HK-2 (cell line): ENCODE measurements around the gene NRROS.

Experiments
- DNase-seq: peaks from one replicate; pipeline ENCODE4 v3.0.0-alpha.2; 2018; ENCODE audit not compliant: unreplicated experiment

The NRROS gene

GRCh38 chr3:196650740-196651311, 11.3 kb downstream of the NRROS start:
- no peak for DNase-seq

- no peak for DNase-seq
Measured at GRCh38 chr3:196651819-196652218, 12.3 kb downstream of the NRROS start.

GRCh38 chr3:196652961-196653795, 13.7 kb downstream of the NRROS start:
- no peak for DNase-seq

GRCh38 chr3:196654006-196654734, 14.7 kb downstream of the NRROS start:
- no peak for DNase-seq

- no peak for DNase-seq
Measured at GRCh38 chr3:196654735-196655090, 15.2 kb downstream of the NRROS start.

GRCh38 chr3:196655496-196655895, 16.0 kb downstream of the NRROS start:
- no peak for DNase-seq

GRCh38 chr3:196656213-196656612, 16.7 kb downstream of the NRROS start:
- no peak for DNase-seq

- DNase-seq: no peak
Measured at GRCh38 chr3:196659901-196660351, 20.4 kb downstream of the NRROS start.

GRCh38 chr3:196660381-196661166, 21.1 kb downstream of the NRROS start:
- DNase-seq: no peak

- no peak for DNase-seq
Measured at GRCh38 chr3:196661400-196661799, 21.9 kb downstream of the NRROS start.

- DNase-seq: no peak
Measured at GRCh38 chr3:196662033-196662432, 22.5 kb downstream of the NRROS start.

- DNase-seq: no peak
Measured at GRCh38 chr3:196662711-196663571, 23.4 kb downstream of the NRROS start.

- no peak for DNase-seq
Measured at GRCh38 chr3:196666001-196666867, 26.7 kb downstream of the NRROS start.

- DNase-seq: no peak
Measured at GRCh38 chr3:196667056-196667825, 27.7 kb downstream of the NRROS start.

GRCh38 chr3:196670339-196670738, 30.8 kb downstream of the NRROS start:
- DNase-seq: no peak

GRCh38 chr3:196673632-196674031, 34.1 kb downstream of the NRROS start:
- no peak for DNase-seq

- no peak for DNase-seq
Measured at GRCh38 chr3:196677353-196677752, 37.9 kb downstream of the NRROS start.

GRCh38 chr3:196677931-196678330, 38.4 kb downstream of the NRROS start:
- DNase-seq: no peak
